GM23248 (cell line): ENCODE results near the gene MYBPC3.

Experiments
- EZH2 ChIP-seq: fragments of 200-600 bp; sonication (generic); IDR thresholded peaks from 2 replicates; pipeline ENCODE4 v1.6.1; 2018; ENCODE audit warnings: antibody characterized with exemption, mild to moderate bottlenecking; ENCODE audit not compliant: insufficient read depth, poor library complexity, severe bottlenecking
- EZH2phosphoT487 ChIP-seq: fragments of 200-600 bp; sonication (generic); IDR thresholded peaks from 2 replicates; pipeline ENCODE4 v1.6.1; 2018; ENCODE audit warnings: antibody characterized with exemption, moderate library complexity, mild to moderate bottlenecking, low read depth; ENCODE audit not compliant: insufficient read depth

DNA sequence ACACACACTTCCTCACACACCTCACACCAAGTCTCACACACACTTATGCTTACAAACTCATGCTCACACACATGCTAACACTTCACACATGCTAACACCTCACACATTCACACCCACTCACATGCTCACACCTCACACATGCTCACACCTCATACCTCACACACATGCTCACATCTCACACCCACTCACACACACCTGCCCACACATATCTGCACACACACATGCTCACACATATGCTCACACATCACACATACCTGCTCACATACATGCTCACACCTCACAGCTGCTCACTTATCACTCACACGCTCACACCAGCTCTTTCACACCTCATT is 4.5 kb upstream of the MYBPC3 start:
- TF ChIP-seq EZH2 (no peak), EZH2phosphoT487 (no peak)
